ENCODE results near the gene ALOXE3. TPM values are rescaled to one million over a fixed set of nuclear protein-coding genes. Genes with fewer than 3 reads are reported as not detected.
A peak's percentile ranks its signal among the peaks of the same experiment; 100 is the strongest.

The ALOXE3 gene
- total RNA-seq (not detected), polyA plus RNA-seq (under 1 TPM in 1 of 3 donors, not detected in 2; 0.17 TPM)

DNA sequence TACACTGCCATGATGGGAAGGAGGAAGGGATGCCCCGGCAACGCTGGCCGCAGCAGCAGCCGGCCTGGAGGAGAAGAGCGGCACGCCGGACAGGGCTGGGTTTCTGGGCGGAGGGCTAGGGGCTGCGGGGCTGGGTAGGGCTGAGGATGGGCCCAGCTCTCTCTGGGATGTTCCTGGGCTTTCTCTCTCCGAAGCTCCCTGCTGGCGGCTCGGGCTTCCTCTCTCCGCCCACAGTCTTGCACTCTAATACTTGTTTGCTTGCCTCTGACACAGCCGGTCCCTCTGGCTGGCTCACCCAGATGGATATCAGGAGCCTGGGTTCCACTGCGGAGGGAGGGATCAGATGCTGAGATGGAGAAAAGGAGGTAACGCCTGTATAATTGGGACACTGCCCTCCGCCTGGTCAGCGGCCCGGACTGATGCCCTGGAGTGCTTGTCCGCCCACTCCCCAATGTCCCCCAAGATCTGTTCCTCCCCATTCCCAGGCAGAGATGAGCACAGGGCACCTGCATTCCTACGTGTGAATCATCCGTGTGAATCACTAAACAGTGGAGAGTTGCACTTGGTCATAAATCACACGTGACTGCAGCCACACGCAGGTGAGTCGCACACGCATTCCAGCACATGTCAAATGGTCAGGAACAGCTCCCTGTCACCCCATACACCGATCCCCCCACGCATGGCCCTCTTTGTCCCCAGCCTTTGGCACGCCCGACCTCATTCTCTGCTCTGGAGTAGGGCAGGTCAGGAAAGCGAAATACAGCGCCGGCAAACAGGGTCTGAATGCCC lies at the start of gene ALOXE3:
ALOXE3 (minus strand) TSS at position 535 of the 789 bp plus-strand sequence; CDS start at position 11, 524 bp downstream.
- peaks cover 8 to 78% (median 70%) of the 10 kb centered on the region in 3 donors for H3K27me3 ChIP-seq
- intact Hi-C loops (cut with DNase I), result loop anchor here (2.0 to 5.0 kb wide), 5 partner anchors 23 to 179 kb away; partner anchors contain the start of genes CTC1, PFAS and SLC25A35
- H3K9me3 ChIP-seq, result no peaks in the 10 kb centered on the region
- 1% methylated on average over 33 of the region's 33 CpGs for WGBS, 2 donors
- DNase-seq, result peak; percentile 84
- H3K4me1 ChIP-seq, result peaks cover 0 to 49% (median 46%) of the 10 kb centered on the region in 4 donors
- H3K27ac ChIP-seq, result peak within 1 kb of the TSS; percentile 76 to 87 (median 80)
- TF ChIP-seq EP300 (IDR thresholded peaks at IDR 0.05) (no peak), POLR2A (IDR thresholded peaks at IDR 0.05) (no peak), POLR2AphosphoS5 (IDR thresholded peaks at IDR 0.05) (no peak)
- TF ChIP-seq, protein P1, sequence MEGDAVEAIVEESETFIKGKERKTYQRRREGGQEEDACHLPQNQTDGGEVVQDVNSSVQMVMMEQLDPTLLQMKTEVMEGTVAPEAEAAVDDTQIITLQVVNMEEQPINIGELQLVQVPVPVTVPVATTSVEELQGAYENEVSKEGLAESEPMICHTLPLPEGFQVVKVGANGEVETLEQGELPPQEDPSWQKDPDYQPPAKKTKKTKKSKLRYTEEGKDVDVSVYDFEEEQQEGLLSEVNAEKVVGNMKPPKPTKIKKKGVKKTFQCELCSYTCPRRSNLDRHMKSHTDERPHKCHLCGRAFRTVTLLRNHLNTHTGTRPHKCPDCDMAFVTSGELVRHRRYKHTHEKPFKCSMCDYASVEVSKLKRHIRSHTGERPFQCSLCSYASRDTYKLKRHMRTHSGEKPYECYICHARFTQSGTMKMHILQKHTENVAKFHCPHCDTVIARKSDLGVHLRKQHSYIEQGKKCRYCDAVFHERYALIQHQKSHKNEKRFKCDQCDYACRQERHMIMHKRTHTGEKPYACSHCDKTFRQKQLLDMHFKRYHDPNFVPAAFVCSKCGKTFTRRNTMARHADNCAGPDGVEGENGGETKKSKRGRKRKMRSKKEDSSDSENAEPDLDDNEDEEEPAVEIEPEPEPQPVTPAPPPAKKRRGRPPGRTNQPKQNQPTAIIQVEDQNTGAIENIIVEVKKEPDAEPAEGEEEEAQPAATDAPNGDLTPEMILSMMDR (IDR thresholded peaks at IDR 0.05), result no peak
- peak within 1 kb of the TSS; percentile 40 to 59 (median 53) for H3K4me3 ChIP-seq
- H3K36me3 ChIP-seq, result no peaks in the 10 kb centered on the region

DNA sequence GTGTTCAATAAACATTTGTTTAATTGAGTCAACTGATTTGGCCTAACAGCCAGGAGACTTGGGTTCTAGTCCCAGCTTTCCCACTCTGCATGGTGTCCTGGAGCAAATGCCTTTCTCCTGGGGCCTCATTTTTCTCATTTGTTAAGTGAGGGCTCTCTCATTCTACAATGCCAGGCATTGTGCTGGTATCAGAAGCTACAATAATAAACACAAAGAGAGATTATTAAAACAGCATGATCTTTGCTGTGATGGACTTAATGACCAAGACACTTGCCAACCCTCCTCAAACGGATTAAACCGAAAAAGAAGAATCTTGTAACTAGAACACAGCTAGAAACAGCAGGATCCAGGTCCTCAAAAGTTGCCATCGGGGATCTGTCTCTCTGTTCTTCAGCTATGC lies 49.2 kb upstream of the ALOXE3 start:
- WGBS, 2 donors, result 87 to 91% methylated on average over 3 of the region's 3 CpGs
- intact Hi-C loops (cut with DNase I), result no loop called here
- peaks cover 0 to 18% (median 17%) of the 10 kb centered on the region in 4 donors for H3K4me1 ChIP-seq
- no peak for TF ChIP-seq POLR2A (IDR thresholded peaks at IDR 0.05)
- no peaks in the 10 kb centered on the region for H3K9me3 ChIP-seq
- H3K27me3 ChIP-seq, result no peaks in the 10 kb centered on the region
- no peaks in the 10 kb centered on the region for H3K36me3 ChIP-seq
- no peak for DNase-seq
- no peak overlapping the region for H3K4me3 ChIP-seq
- no peak overlapping the region for H3K27ac ChIP-seq

DNA sequence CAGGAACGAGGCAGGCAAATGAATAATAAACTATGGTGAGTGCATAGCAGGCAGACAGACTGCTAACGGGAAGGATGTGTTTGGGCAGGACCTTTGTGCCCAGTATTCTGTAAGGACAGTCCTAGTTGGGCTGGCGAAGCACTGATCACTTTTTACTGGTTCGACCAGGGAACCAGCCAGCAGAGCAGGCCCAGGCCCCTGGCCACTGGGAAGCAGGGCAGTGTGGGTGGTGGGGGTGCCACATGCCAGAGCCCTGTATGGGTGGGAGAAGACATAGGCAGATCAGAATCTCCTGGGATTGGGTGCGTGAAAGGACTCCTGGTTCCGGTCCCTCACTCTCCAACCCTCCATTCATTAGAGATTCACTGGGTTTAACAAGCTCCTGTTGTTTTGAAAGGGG lies 48.4 kb upstream of the ALOXE3 start:
- peaks cover 0 to 22% (median 20%) of the 10 kb centered on the region in 4 donors for H3K4me1 ChIP-seq
- H3K9me3 ChIP-seq, result no peaks in the 10 kb centered on the region
- no peak overlapping the region for H3K4me3 ChIP-seq
- H3K27ac ChIP-seq, result no peak overlapping the region
- DNase-seq, result no peak
- 92 to 93% methylated on average over 6 of the region's 6 CpGs for WGBS, 2 donors
- TF ChIP-seq, protein P1 (IDR thresholded peaks at IDR 0.05), result no peak
- no peak for TF ChIP-seq EP300 (IDR thresholded peaks at IDR 0.05)
- TF ChIP-seq POLR2A (IDR thresholded peaks at IDR 0.05), result no peak
- TF ChIP-seq POLR2AphosphoS5 (IDR thresholded peaks at IDR 0.05), result no peak
- intact Hi-C loops (cut with DNase I), result no loop called here
- H3K27me3 ChIP-seq, result no peaks in the 10 kb centered on the region
- no peaks in the 10 kb centered on the region for H3K36me3 ChIP-seq

DNA sequence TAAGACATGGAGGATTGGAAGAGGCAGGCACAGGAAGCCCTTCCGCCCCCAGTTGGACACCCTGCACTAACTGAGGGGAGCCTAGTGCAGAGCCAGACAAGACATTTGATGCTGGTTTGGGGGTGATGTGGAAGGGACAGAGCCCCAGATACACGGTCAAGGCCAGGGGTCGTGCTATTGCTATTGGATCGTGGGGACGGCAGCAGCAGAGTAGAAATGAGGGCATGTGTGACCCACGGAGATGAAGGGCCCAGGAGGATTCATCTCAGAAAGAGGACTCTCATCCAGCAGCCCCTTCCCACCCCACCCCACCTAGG lies 46.5 kb upstream of the ALOXE3 start:
- Histone ChIP-seq H3K4me1 (peaks cover 0 to 40% (median 35%) of the 10 kb centered on the region in 4 donors), H3K36me3 (peaks cover 0 to 14% (median 10%) of the 10 kb centered on the region in 4 donors), H3K4me3 (no peak overlapping the region), H3K9me3 (no peaks in the 10 kb centered on the region), H3K27me3 (no peaks in the 10 kb centered on the region), H3K27ac (peak overlapping the region; percentile 98 to 100 (median 99))
- WGBS, 2 donors, result 74 to 77% methylated on average over 6 of the region's 6 CpGs
- TF ChIP-seq POLR2AphosphoS5 (IDR thresholded peaks at IDR 0.05) (no peak), EP300 (IDR thresholded peaks at IDR 0.05) (no peak), POLR2A (IDR thresholded peaks at IDR 0.05) (no peak)
- TF ChIP-seq, protein P1 (IDR thresholded peaks at IDR 0.05), result no peak
- DNase-seq, result peak; percentile 63
- intact Hi-C loops (cut with DNase I), result loop anchor here (5.0 kb wide), 1 partner anchor 58 kb away; no protein-coding TSS in a partner anchor

DNA sequence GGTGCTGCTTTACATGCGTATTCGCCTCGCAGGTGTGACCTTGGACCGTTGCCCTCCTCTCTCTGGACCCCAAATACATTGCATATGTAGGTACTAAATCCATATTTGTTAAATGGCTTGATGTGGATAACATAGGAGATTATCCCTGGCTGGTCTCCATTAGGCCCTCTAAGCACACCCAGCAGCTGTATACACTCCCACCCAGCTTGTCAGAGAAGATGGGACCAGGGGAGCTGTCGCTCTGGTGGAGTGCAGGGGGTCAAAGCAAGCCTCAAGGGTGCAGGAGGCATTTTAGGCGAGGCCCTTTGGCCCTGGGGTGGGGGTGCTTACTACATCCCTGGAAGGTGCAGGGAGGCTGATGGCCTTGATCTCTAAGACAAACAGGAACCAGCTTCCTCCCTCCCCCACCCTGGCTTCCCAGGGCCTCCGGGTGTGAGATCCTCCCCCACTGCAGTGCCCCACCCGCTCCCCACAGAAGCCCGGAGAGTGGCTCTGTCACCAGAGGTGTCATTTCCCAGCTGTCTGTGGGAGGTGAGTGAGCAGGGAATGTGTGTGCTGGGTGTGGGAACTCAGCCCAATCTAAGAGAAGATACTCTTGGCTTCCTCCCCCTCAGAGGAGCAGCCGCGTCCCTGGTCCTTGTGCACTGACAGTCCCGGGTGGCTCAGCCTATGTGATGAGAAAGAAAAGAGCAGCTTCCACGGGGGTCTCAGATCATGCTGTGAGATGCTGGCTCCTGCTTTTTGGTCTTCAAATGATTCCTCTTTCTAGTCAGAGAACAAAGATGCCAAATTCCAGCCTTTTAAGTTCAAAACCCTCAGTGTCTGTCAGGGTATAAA lies 45.9 kb upstream of the ALOXE3 start:
- 13 to 31% methylated on average over 13 of the region's 13 CpGs for WGBS, 2 donors
- Histone ChIP-seq H3K27me3 (no peaks in the 10 kb centered on the region), H3K36me3 (peaks cover 0 to 20% (median 13%) of the 10 kb centered on the region in 4 donors), H3K9me3 (no peaks in the 10 kb centered on the region), H3K4me3 (no peak overlapping the region), H3K27ac (peak overlapping the region; percentile 98 to 100 (median 99)), H3K4me1 (peaks cover 0 to 45% (median 40%) of the 10 kb centered on the region in 4 donors)
- TF ChIP-seq EP300 (IDR thresholded peaks at IDR 0.05) (no peak), POLR2AphosphoS5 (IDR thresholded peaks at IDR 0.05) (peak in 2 of 4 donors; percentile 21 to 63)
- intact Hi-C loops (cut with DNase I), result loop anchor here (5.0 kb wide), 1 partner anchor 58 kb away; no protein-coding TSS in a partner anchor
- peak; percentile 92 for DNase-seq

Data from sigmoid colon (tissue), 7 donors.